HG02610 (cell line): ENCODE data around the gene CPED1.
"Not testable (repeated sequence)": the region's sequence is repeated elsewhere in the genome, so short reads cannot be mapped to it uniquely, and the experiment has no call there.

ENCODE experiments used
- ATAC-seq: cut with Tn5 transposase; IDR thresholded peaks from one replicate; pipeline ENCODE4 v1.9.1; 2021; ENCODE audit warnings: mild to moderate bottlenecking, moderate library complexity; ENCODE audit not compliant: unreplicated experiment

Gene CPED1

GRCh38 chr7:121178452-121178851 is 189.9 kb downstream of the CPED1 start:
- ATAC-seq, result no peak

DNA sequence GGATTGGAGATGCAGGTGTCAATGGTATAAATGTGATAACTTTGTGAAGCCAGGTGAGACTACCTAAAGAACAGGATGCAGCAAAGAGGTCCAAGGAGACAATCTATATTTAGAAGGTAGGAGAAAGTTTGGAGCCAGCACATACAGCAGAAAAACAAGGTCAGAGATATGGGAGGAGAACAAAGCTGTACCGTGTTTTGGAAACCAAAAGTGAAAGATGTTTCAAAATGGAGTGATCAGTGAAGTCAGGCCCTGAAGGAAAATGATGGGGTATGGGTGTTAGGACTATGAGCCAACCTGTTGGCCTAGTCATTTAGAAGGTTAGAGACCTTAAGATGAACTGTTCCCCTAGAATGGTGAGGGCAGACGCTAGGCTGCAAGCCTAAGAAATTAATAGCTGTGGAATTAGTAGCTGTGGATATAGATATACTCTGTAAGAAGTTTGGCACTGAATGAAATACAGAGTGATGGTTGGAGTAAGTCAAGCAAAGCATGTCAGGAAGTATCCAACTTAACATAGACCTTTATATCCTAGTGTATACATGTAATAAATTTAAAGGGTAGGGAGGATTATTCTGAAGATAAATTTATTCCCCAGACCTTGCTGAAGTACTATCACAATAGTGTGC is 190.5 kb downstream of the CPED1 start:
- peak; percentile 54 for ATAC-seq

DNA sequence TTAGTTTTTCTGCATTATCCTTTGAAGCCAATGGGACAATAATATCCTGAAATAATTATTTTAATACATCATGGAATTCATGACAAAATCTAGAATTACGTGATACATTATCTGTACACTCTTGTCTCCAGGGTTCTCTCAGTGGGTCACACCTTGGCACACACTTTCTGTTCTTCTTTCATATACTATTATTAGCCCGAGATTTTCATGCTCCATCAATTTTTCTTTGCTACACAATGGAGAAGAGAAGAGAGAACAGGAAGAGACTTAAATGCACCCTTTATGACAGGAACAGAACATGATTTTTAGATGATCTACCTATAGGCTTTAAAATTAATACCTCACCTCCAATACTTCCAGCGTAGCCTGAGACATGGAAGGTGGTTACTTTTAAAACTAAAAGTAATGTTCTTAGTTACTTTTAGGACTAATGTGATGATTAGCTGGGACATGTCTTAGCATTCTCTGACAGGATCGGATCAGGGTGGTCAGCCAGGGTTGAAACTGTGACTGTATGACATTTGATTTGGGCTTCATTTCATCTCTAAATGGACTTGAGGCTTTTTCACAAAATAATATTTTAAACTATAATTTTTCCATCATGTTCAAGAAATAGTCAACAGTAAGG is 192.0 kb downstream of the CPED1 start:
- ATAC-seq, result peak; percentile 94

DNA sequence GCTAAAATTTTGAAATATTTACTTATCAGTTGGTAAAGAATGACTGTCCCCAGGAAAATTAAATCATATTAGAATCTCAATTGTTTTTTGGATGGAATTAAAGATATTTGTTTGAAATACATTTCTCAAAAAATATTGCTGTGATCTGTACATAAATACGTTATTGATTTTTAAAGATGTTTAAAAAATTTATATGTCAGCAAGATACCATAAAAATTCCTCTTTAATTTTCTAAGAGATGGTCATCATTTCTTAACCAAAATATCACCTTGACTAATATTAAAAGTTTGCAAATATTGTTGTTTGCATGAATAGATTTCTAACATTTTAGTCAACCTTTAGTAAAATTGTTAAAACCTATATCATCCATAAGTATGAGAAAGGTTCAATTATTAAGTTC is 192.8 kb downstream of the CPED1 start:
- ATAC-seq, result no peak

DNA sequence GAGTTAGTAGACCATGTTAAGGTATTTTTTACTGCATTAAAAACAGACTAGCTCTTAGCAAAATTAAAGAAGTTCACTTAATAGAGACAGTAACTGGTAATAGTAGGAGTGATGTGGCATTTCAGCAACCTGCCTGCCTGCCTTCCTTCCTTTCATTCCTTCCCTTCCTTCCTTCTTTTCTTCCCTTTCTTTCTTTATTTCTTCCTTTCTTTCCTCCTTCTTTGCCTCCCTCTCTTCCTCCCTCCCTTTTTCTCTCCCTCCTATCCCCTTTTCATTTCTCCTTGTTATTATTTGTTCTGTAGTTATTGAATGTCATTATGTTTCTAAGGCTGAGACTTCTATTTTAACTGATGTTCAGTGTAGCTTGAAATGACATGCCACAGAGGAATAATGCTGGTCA is 193.8 kb downstream of the CPED1 start:
- ATAC-seq, result no peak

GRCh38 chr7:121182902-121183301 is 194.4 kb downstream of the CPED1 start:
- ATAC-seq, result no peak

DNA sequence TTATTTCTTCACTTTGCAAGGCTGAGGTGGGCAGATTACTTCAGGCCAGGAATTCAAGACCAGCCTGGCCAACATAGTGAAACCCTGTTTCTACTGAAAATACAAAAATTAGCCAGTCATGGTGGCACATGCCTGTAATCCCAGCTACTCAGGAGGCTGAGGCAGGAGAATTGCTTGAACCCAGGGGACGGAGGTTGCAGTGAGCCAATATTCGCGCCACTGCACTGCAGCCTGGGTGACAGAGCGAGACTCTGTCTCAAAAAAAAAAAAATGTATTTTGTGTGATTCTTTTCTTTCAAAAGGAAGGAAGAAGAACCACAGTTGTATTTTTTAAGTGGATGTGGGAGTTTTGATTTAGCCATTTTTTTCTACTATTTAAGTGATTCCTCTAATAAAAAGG is 195.4 kb downstream of the CPED1 start:
- not testable (repeated sequence) for ATAC-seq

GRCh38 chr7:121186746-121187145 is 198.2 kb downstream of the CPED1 start:
- ATAC-seq, result no peak

GRCh38 chr7:121187222-121187621 is 198.7 kb downstream of the CPED1 start:
- peak; percentile 92 for ATAC-seq

DNA sequence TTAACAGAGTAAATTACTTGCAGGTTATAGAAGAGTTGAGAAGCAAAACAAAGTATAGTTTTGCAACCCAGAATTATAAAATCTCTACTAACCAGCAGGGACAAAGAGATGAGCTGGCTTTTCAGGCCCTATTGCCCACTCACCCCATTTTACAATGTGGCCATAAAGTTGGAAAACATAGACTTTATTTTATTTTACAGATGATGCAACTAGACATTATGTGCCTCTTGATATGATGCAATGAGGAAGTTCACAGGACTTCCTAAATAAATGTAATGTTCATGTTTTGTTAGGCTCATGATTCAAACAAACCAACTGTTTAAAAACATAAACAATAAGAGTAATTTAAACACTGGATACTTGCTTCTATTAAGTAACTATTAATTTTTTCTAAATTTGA is 199.2 kb downstream of the CPED1 start:
- ATAC-seq, result no peak

GRCh38 chr7:121192834-121193233 is 204.3 kb downstream of the CPED1 start:
- no peak for ATAC-seq

- no peak for ATAC-seq
Observed at GRCh38 chr7:121195010-121195409, 206.5 kb downstream of the CPED1 start.

- ATAC-seq, result no peak
Observed at GRCh38 chr7:121195874-121196273, 207.4 kb downstream of the CPED1 start.

- ATAC-seq, result no peak
Observed at GRCh38 chr7:121196286-121196685, 207.8 kb downstream of the CPED1 start.

GRCh38 chr7:121197455-121197854 is 208.9 kb downstream of the CPED1 start:
- ATAC-seq, result no peak

DNA sequence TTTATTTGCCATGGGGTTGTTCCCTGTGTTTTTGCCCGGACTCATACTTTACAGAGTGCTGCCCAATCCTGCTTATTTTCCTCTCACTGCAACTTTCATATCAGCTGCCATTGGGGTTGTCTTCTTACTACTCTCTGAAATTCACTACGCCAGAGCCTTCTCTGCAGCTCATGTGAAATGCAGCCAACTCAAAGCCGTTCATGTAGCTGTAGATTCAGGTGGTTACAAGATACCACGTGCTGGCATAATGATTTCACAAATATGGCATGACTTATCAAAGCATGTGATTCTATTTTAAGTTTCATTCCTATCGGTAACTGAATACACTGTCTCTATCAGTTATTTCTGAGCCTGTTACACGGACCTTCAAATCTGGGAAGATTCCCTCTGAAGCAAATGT is 210.0 kb downstream of the CPED1 start:
- ATAC-seq, result no peak

- ATAC-seq, result no peak
Observed at GRCh38 chr7:121202125-121202524, 213.6 kb downstream of the CPED1 start.

GRCh38 chr7:121202834-121203233 is 214.3 kb downstream of the CPED1 start:
- no peak for ATAC-seq

DNA sequence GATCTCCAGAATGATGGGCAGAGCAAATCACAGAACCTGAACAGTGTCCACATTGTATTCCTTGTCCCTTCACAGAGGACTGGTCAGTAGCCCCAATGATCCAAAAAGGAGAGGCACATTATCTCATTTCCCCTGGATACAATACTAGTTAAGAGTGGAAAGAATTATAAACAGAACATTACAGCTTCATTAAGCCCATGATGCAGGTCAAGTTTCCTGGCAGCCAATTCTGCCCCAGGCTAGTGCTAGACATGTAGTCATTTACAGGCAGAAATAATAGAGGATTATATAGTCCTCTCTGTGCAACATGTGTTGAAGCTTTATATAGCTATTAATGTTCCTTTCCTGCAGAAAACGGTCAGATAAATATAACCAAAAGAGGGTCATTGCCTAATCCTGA is 216.0 kb downstream of the CPED1 start:
- ATAC-seq, result no peak

- no peak for ATAC-seq
Observed at GRCh38 chr7:121205777-121206176, 217.3 kb downstream of the CPED1 start.

GRCh38 chr7:121211253-121211652 is 222.7 kb downstream of the CPED1 start:
- ATAC-seq, result no peak

DNA sequence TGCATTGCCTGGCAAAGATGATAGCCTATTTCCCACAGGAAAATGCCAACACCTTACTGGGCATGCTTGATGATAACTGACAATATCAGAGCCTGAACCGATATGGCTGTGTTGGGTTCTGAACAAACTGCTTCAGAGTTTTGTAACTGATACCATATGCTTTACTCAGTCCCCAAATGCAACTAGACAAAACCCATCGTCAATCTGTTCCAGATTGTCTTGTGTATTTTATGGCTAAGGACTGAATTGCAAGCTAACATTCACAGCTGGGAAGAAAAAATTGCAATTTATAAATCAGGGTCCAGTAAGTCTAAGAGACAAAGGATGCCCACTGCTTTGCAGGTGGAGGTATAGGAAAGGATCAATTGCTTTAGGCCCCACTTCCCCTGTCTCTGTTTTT is 223.5 kb downstream of the CPED1 start:
- ATAC-seq, result no peak

DNA sequence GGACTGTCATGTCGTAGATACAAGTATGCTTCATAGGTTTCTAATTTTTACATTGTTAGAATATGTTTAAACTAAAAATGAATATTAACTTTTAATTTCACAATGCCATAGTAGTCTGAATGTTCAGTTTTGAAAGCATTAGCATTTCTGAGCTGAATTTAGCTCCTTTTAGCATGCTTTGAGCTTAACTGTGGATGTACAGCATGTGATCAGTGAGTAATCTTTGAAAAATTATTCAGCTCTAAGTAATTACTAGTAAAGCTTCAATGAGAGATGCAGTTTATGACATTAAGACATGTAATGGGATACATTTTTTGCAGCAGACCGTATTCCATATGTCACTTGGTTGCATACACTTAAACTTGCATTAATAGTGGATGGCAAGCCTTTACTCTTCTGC is 226.1 kb downstream of the CPED1 start:
- ATAC-seq, result no peak
